ENCODE measurements around the gene TNFRSF18.

DNA sequence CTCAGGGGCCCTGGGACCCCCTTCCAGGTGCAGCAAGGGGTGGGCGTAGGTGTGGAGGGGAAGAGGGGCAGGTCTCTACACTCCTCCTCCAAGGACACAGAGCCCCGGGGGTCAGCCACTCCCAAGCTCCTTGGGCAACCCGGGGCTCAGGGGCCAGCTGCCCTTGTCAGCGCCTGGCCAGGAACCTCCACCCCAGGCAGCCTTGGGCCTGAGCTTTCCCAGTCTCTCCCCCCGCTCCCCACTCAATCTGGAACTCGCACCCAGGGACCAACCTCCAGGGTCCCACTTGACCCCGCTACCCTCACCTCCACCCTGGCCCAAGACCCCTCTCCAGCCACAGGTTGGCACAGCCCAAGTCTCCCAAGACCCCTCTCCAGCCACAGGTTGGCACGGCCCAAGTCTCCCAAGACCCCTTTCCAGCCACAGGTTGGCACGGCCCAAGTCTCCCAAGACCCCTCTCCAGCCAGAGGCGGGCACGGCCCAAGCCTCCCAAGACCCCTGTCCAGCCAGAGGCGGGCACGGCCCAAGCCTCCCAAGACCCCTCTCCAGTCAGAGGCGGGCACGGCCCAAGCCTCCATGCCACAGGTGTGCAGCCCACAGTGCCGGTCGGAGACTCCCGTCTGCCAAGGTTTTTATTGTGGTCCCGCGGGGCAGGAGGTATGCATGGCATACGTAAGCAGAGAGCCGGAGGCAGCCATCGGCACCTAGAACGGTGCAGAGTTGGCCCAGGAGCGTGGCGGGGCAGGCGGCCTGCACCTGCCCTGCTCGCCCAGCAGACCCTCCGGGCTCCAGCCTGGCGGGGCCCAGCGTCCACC, 4.5 kb upstream of the TNFRSF18 start:
- TF ChIP-seq, protein P1, sequence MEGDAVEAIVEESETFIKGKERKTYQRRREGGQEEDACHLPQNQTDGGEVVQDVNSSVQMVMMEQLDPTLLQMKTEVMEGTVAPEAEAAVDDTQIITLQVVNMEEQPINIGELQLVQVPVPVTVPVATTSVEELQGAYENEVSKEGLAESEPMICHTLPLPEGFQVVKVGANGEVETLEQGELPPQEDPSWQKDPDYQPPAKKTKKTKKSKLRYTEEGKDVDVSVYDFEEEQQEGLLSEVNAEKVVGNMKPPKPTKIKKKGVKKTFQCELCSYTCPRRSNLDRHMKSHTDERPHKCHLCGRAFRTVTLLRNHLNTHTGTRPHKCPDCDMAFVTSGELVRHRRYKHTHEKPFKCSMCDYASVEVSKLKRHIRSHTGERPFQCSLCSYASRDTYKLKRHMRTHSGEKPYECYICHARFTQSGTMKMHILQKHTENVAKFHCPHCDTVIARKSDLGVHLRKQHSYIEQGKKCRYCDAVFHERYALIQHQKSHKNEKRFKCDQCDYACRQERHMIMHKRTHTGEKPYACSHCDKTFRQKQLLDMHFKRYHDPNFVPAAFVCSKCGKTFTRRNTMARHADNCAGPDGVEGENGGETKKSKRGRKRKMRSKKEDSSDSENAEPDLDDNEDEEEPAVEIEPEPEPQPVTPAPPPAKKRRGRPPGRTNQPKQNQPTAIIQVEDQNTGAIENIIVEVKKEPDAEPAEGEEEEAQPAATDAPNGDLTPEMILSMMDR (IDR thresholded peaks at IDR 0.05; ENCODE audit: low read depth, low read length, poor library complexity, severe bottlenecking) = no peak
- no peak for TF ChIP-seq EZH2phosphoT487 (IDR thresholded peaks at IDR 0.05; ENCODE audit: borderline replicate concordance, low read length)

All from DOHH2 (cell line).